Chondrocyte (in vitro differentiated cells): Measurements from ENCODE around the gene ZDHHC14. TPM values are rescaled to one million over a fixed set of nuclear protein-coding genes. Genes with fewer than 3 reads are reported as not detected.
"Not testable (repeated sequence)": the region's sequence is repeated elsewhere in the genome, so short reads cannot be mapped to it uniquely, and the experiment has no call there.

ENCODE experiments used
- DNase-seq: peaks from one replicate; pipeline ENCODE4 v3.0.0; 2021; ENCODE audit warnings: mixed read lengths, low spot score
- H3K27ac Mint-ChIP-seq: one replicate; pipeline ENCODE4 v1.8.0; 2021; ENCODE audit warnings: mild to moderate bottlenecking, moderate library complexity, mixed read lengths; ENCODE audit not compliant: unreplicated experiment
- H3K27me3 Mint-ChIP-seq: 2 replicates; pipeline ENCODE4 v1.8.0; 2021; ENCODE audit warnings: low read depth, mixed read lengths
- H3K36me3 Mint-ChIP-seq: 2 replicates; pipeline ENCODE4 v1.8.0; 2021; ENCODE audit warnings: low read depth, mixed read lengths
- H3K4me1 Mint-ChIP-seq: 2 replicates; pipeline ENCODE4 v1.8.0; 2021; ENCODE audit warnings: low read depth, mild to moderate bottlenecking, mixed read lengths
- H3K4me3 Mint-ChIP-seq: one replicate; pipeline ENCODE4 v1.8.0; 2021; ENCODE audit warnings: mild to moderate bottlenecking, moderate library complexity, mixed read lengths; ENCODE audit not compliant: unreplicated experiment
- H3K9me3 Mint-ChIP-seq: 2 replicates; pipeline ENCODE4 v1.8.0; 2021; ENCODE audit warnings: low read depth, mixed read lengths
- total RNA-seq: library from RNA; stranded (reverse); gene quantifications from 3 replicates; pipeline ENCODE4 v1.2.1, GENCODE V29; 2021
- TF ChIP-seq, protein P1 (sequence below): fragments of 200-600 bp; sonication (generic); IDR thresholded peaks from 2 replicates; pipeline ENCODE4 v1.5.0; 2021; ENCODE audit warnings: antibody characterized with exemption, mild to moderate bottlenecking, moderate library complexity

Gene ZDHHC14
- total RNA-seq, 1 donor from 2014 or later, result 8.4 TPM

DNA sequence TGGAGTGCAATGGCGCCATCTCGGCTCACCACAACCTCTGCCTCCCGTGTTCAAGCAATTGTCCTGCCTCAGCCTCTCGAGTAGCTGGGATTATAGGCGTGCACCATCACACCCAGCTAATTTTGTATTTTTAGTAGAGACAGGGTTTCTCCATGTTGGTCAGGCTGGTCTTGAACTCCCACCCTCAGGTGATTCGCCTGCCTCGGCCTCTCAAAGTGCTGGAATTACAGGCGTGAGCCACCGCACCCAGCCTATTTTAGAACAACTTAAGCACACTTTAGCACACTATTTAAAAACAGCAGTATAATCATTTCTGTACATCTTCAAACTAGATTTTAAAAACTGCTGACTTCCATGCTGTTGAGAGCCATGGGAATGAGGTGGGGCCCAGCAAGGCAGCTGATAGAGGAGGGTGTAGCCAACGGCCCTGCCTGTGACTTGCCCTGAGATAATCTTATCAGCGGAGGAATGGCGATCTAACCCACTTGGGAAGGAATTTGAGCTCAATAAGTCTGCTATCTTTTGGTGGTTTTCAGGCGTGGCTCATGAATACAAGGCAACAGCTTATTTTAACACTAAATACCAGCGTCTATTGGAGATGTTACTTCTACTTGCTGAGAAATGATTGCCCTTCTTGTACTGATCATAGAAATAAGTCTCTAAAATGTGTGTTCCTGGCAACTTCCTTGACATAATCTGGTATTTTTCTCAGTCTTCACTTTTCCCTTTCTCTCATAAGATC is 12.1 kb downstream of the ZDHHC14 start:
- TF ChIP-seq, protein P1, sequence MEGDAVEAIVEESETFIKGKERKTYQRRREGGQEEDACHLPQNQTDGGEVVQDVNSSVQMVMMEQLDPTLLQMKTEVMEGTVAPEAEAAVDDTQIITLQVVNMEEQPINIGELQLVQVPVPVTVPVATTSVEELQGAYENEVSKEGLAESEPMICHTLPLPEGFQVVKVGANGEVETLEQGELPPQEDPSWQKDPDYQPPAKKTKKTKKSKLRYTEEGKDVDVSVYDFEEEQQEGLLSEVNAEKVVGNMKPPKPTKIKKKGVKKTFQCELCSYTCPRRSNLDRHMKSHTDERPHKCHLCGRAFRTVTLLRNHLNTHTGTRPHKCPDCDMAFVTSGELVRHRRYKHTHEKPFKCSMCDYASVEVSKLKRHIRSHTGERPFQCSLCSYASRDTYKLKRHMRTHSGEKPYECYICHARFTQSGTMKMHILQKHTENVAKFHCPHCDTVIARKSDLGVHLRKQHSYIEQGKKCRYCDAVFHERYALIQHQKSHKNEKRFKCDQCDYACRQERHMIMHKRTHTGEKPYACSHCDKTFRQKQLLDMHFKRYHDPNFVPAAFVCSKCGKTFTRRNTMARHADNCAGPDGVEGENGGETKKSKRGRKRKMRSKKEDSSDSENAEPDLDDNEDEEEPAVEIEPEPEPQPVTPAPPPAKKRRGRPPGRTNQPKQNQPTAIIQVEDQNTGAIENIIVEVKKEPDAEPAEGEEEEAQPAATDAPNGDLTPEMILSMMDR, result no peak
- H3K9me3 Mint-ChIP-seq, result peaks cover 23% of the 10 kb centered on the region

DNA sequence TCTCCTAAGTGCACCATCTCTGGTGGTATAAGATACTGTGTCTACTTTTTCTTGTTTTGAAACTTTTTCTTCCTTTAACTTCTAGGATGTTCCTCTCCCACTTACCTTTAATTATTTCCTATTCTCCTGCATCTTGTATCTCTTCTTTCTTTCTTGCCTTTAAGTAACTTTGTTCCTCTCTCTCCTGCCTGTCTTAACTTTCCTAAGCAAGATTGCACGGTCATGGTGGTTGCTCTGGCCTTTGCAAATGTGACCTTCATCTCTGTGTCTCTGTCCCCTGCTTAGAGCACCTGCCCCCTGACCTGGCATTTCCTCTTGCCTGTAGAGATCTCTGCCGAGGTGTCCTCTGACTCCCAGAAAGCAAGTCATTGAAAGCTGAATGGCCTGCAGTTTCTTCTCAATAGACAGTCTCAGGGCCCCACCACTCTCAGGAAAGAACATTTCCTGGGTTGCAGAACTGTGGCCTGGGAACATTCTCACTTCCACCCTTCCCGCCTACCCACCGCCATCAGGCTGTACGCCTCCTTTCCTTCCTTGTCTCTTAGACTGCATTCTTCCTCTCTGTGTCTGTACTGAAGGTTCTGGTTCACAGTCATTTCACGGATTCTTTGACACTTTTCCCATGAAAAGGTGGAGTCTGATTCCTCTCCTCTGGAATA is 12.8 kb downstream of the ZDHHC14 start:
- TF ChIP-seq, protein P1, result no peak
- Mint-ChIP-seq H3K27ac (no peak overlapping the region), H3K9me3 (peaks cover 23% of the 10 kb centered on the region), H3K36me3 (peaks cover 9% of the 10 kb centered on the region), H3K4me1 (no peaks in the 10 kb centered on the region), H3K4me3 (no peak overlapping the region), H3K27me3 (no peaks in the 10 kb centered on the region)
- no peak for DNase-seq

More for the DNA sequence above, 12.1 kb downstream of the ZDHHC14 start:
- Mint-ChIP-seq H3K4me1 (no peaks in the 10 kb centered on the region), H3K27me3 (no peaks in the 10 kb centered on the region), H3K36me3 (peaks cover 9% of the 10 kb centered on the region), H3K27ac (no peak overlapping the region), H3K4me3 (no peak overlapping the region)
- no peak for DNase-seq

DNA sequence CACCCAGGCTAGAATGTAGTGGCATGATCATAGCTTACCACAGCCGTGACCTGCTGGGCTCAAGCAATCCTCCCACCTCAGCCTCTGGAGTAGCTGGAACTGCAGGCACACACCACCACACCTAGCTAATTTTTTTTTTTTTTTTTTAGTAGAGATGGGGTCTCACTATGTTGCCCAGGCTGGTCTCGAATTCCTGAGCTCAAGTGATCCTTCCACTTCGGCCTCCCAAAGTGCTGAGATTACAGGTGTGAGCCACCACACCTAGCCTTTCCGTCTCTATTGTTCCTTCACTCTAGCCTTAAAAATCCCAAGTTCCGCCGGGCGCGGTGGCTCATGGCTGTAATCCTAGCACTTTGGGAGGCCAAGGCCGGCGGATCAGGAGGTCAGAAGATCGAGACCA is 14.2 kb downstream of the ZDHHC14 start:
- H3K4me3 Mint-ChIP-seq, DNase-seq, H3K36me3 Mint-ChIP-seq, H3K27me3 Mint-ChIP-seq, H3K27ac Mint-ChIP-seq, H3K4me1 Mint-ChIP-seq: not testable (repeated sequence)
- H3K9me3 Mint-ChIP-seq, result peaks cover 16% of the 10 kb centered on the region

DNA sequence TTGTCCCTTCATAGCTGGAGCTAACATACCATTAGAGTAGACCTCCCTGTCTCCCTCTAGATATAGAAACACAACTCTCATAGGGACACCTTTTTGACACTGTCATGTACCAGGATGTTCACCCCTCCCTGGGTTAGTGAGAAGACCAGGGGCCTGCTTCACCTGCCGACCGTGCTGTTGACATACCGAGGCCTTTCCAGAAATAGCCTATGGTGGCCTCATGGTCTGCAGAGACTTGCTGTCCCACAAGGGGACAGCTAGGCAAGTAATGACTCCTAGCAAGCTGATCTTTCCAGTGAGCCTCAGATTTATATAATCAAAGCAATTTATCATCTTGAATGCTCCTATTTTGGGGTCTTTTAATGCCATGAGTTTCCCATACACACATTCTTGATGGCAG is 15.0 kb downstream of the ZDHHC14 start:
- H3K4me1 Mint-ChIP-seq, result no peaks in the 10 kb centered on the region
- no peak overlapping the region for H3K27ac Mint-ChIP-seq
- H3K4me3 Mint-ChIP-seq, result no peak overlapping the region
- no peaks in the 10 kb centered on the region for H3K36me3 Mint-ChIP-seq
- peaks cover 8% of the 10 kb centered on the region for H3K9me3 Mint-ChIP-seq
- TF ChIP-seq, protein P1, result no peak
- no peaks in the 10 kb centered on the region for H3K27me3 Mint-ChIP-seq
- DNase-seq, result no peak

DNA sequence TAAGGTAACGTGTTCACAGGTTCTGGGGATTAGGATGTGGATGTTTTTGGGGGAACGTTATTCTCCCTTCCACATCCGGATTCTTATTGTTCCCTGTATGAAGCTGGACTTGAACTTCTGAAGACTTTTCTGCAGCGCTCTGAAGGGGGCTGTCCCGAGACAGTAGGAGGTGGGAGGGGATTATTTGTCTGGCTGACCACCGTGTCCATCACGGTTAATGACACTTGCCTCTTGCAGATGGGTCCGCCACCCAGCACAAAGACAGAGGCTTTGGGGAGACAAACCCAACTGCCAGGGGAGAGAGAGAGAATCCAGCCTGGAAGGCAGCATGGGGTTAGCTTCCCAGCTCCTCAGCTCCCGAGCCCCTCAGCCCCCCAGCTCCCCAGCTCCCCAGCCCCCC is 16.7 kb downstream of the ZDHHC14 start:
- TF ChIP-seq, protein P1, result no peak
- H3K36me3 Mint-ChIP-seq, result no peaks in the 10 kb centered on the region
- no peak overlapping the region for H3K27ac Mint-ChIP-seq
- no peak for DNase-seq
- H3K4me1 Mint-ChIP-seq, result no peaks in the 10 kb centered on the region
- H3K27me3 Mint-ChIP-seq, result no peaks in the 10 kb centered on the region
- H3K9me3 Mint-ChIP-seq, result no peaks in the 10 kb centered on the region
- H3K4me3 Mint-ChIP-seq, result no peak overlapping the region
